OCI-LY1 (cell line): ENCODE data around the gene FKRP.

Source experiments
- H2AFZ ChIP-seq: fragments of 200-600 bp; sonication (generic), shearing (Covaris generic); 2 replicates; pipeline ENCODE4 v1.6.0; 2014; ENCODE audit warnings: antibody characterized with exemption, mild to moderate bottlenecking, low read length
- H3F3A ChIP-seq: fragments of 200-600 bp; sonication (generic), shearing (Covaris generic); 2 replicates; pipeline ENCODE4 v1.6.0; 2014; ENCODE audit warnings: mild to moderate bottlenecking, antibody characterized with exemption, low read length, moderate library complexity; ENCODE audit not compliant: insufficient read depth
- H3K27ac ChIP-seq: fragments of 200-600 bp; sonication (generic); 2 replicates; pipeline ENCODE4 v1.5.1; 2014; ENCODE audit warnings: low read length, mixed run types, mild to moderate bottlenecking, low read depth; ENCODE audit not compliant: poor library complexity, severe bottlenecking
- H3K27me3 ChIP-seq: fragments of 200-600 bp; sonication (generic); 2 replicates; pipeline ENCODE4 v1.6.0; 2014; ENCODE audit warnings: antibody characterized with exemption, mild to moderate bottlenecking, low read length, moderate library complexity; ENCODE audit not compliant: insufficient read depth
- H3K36me3 ChIP-seq: fragments of 200-600 bp; sonication (generic); 2 replicates; pipeline ENCODE4 v1.6.1; 2014; ENCODE audit warnings: mild to moderate bottlenecking, antibody characterized with exemption, low read length, moderate library complexity, mixed read lengths; ENCODE audit not compliant: insufficient read depth
- H3K4me1 ChIP-seq: fragments of 200-600 bp; sonication (generic); 2 replicates; pipeline ENCODE4 v1.5.1; 2014; ENCODE audit warnings: mild to moderate bottlenecking, low read length, moderate library complexity; ENCODE audit not compliant: insufficient read depth, severe bottlenecking
- H3K4me2 ChIP-seq: fragments of 200-600 bp; sonication (generic), shearing (Covaris generic); 2 replicates; pipeline ENCODE4 v1.6.1; 2014; ENCODE audit warnings: low read length
- H3K4me3 ChIP-seq: fragments of 200-600 bp; sonication (generic); 2 replicates; pipeline ENCODE4 v1.5.1; 2014; ENCODE audit warnings: low read length, low read depth, mild to moderate bottlenecking, mixed read lengths; ENCODE audit not compliant: poor library complexity, severe bottlenecking
- H3K79me2 ChIP-seq: fragments of 200-600 bp; shearing (Covaris generic); 2 replicates; pipeline ENCODE4 v1.6.1; 2016; ENCODE audit warnings: mixed run types, low read length, mixed read lengths; ENCODE audit not compliant: insufficient read depth
- H3K9ac ChIP-seq: fragments of 200-600 bp; sonication (generic), shearing (Covaris generic); 2 replicates; pipeline ENCODE4 v1.6.1; 2014; ENCODE audit warnings: mild to moderate bottlenecking, low read length, mixed read lengths
- H3K9me2 ChIP-seq: fragments of 200-600 bp; sonication (generic), shearing (Covaris generic); 2 replicates; pipeline ENCODE4 v1.6.1; 2014; ENCODE audit warnings: low read depth, mild to moderate bottlenecking, low read length, mixed read lengths
- H3K9me3 ChIP-seq: fragments of 200-600 bp; shearing (Covaris generic); 2 replicates; pipeline ENCODE4 v1.6.1; 2014; ENCODE audit warnings: low read length, mixed read lengths
- H4K20me1 ChIP-seq: fragments of 200-600 bp; sonication (generic), shearing (Covaris generic); 2 replicates; pipeline ENCODE4 v1.6.0; 2016; ENCODE audit warnings: mild to moderate bottlenecking, low read length; ENCODE audit not compliant: insufficient read depth
- CTCF ChIP-seq: fragments of 200-600 bp; sonication (generic), shearing (Covaris generic); IDR thresholded peaks from 2 replicates; pipeline ENCODE4 v1.5.1; 2017; ENCODE audit warnings: mild to moderate bottlenecking, antibody characterized with exemption, low read length, moderate library complexity, mixed read lengths
- EZH2 ChIP-seq: fragments of 200-600 bp; sonication (generic), shearing (Covaris generic); IDR thresholded peaks from 2 replicates; pipeline ENCODE4 v1.8.0; 2017; ENCODE audit warnings: borderline replicate concordance, mixed run types, mild to moderate bottlenecking, antibody characterized with exemption, low read length, moderate library complexity, mixed read lengths

FKRP gene

GRCh38 chr19:46733690-46734292, 12.1 kb upstream of the FKRP start:
- no peaks in the 10 kb centered on the region for H4K20me1 ChIP-seq
- H3K27me3 ChIP-seq, result no peaks in the 10 kb centered on the region
- TF ChIP-seq CTCF (no peak), EZH2 (no peak)
- H3K4me3 ChIP-seq, result no peak overlapping the region
- no peaks in the 10 kb centered on the region for H3K79me2 ChIP-seq
- no peak overlapping the region for H3K4me2 ChIP-seq
- peaks cover 74% of the 10 kb centered on the region for H3K36me3 ChIP-seq
- H3K27ac ChIP-seq, result no peak overlapping the region
- no peaks in the 10 kb centered on the region for H3F3A ChIP-seq
- no peaks in the 10 kb centered on the region for H3K4me1 ChIP-seq
- H2AFZ ChIP-seq, result no peak overlapping the region
- no peaks in the 10 kb centered on the region for H3K9me3 ChIP-seq
- H3K9me2 ChIP-seq, result no peaks in the 10 kb centered on the region
- H3K9ac ChIP-seq, result no peak overlapping the region

GRCh38 chr19:46736531-46737297, 9.1 kb upstream of the FKRP start:
- Histone ChIP-seq H3K9me3 (no peaks in the 10 kb centered on the region), H3F3A (no peaks in the 10 kb centered on the region), H3K27ac (no peak overlapping the region), H3K4me1 (no peaks in the 10 kb centered on the region), H3K36me3 (peaks cover 55% of the 10 kb centered on the region; the same call in 1 of the 2 replicates), H4K20me1 (no peaks in the 10 kb centered on the region), H3K9ac (no peak overlapping the region), H3K4me3 (no peak overlapping the region), H3K9me2 (no peaks in the 10 kb centered on the region), H3K79me2 (peaks cover 22% of the 10 kb centered on the region), H3K4me2 (no peak overlapping the region), H3K27me3 (no peaks in the 10 kb centered on the region), H2AFZ (no peak overlapping the region)
- TF ChIP-seq EZH2 (no peak), CTCF (no peak)

- H3K9ac ChIP-seq, result no peak overlapping the region
- no peak for TF ChIP-seq EZH2
- no peak for TF ChIP-seq CTCF
- H3K4me3 ChIP-seq, result no peak overlapping the region
- H3K9me3 ChIP-seq, result no peaks in the 10 kb centered on the region
- H3K36me3 ChIP-seq, result peaks cover 58% of the 10 kb centered on the region; the same call in 1 of the 2 replicates
- no peak overlapping the region for H3K4me2 ChIP-seq
- no peaks in the 10 kb centered on the region for H3K9me2 ChIP-seq
- no peaks in the 10 kb centered on the region for H3K27me3 ChIP-seq
- H3F3A ChIP-seq, result no peaks in the 10 kb centered on the region
- peaks cover 28% of the 10 kb centered on the region for H3K79me2 ChIP-seq
- H3K27ac ChIP-seq, result no peak overlapping the region
- peaks cover 4% of the 10 kb centered on the region for H3K4me1 ChIP-seq
- no peaks in the 10 kb centered on the region for H4K20me1 ChIP-seq
- no peak overlapping the region for H2AFZ ChIP-seq
Measured at GRCh38 chr19:46737298-46737654, 8.6 kb upstream of the FKRP start.
